ENCODE data around the gene HSPA9. TPM values are rescaled to one million over a fixed set of nuclear protein-coding genes. Genes with fewer than 3 reads are reported as not detected.
A peak's percentile ranks its signal among the peaks of the same experiment; 100 is the strongest.

The HSPA9 gene
- total and polyA plus RNA-seq, 9 of the 15 experiments (the other 6 are each of a cell fraction or from before 2014, with no cell fraction given), result 195 to 583 (median 514) TPM

GRCh38 chr5:138603249-138603920 is 28.2 kb upstream of the HSPA9 start (continued):
- TF ChIP-seq HCFC1 (IDR thresholded peaks at IDR 0.05; ENCODE audit: low read depth, low read length), result no peak
- TF ChIP-seq DLX4 (CRISPR knock-in tag; IDR thresholded peaks at IDR 0.05), result no peak
- TF ChIP-seq ESRRB (CRISPR knock-in tag; IDR thresholded peaks at IDR 0.05; ENCODE audit: borderline replicate concordance), result no peak
- no peak for TF ChIP-seq STAT5B (CRISPR knock-in tag; IDR thresholded peaks at IDR 0.05)
- TF ChIP-seq PKNOX1 (IDR thresholded peaks at IDR 0.05), result no peak
- TF ChIP-seq ILK (tag; IDR thresholded peaks at IDR 0.05; ENCODE audit: borderline replicate concordance, low read depth), result no peak

GRCh38 chr5:138602371-138603000 is 27.3 kb upstream of the HSPA9 start:
- peaks cover 0 to 6% of the 10 kb centered on the region in 2 experiments; a peak in 3 of 5 replicates for H3K4me1 ChIP-seq (replicated peaks in 1 of 2; ENCODE audit: control insufficient read depth in 2 of 2, insufficient read depth in 2 of 2, low read length in 2 of 2)
- no peak overlapping the region for H2AFZ ChIP-seq (ENCODE audit: low read depth, low read length)
- ChIA-PET CTCF (ENCODE audit: low intra/inter-chr PET ratio) (no interaction called here), POLR2A (interaction anchor here (1.1 to 1.5 kb wide), 4 partner anchors 10 to 29 kb away, joined by 3 to 4 read pairs (median 3); no protein-coding TSS in a partner anchor)
- intact Hi-C loops (cut with micrococcal nuclease) (no loop called here), in situ Hi-C loops (cut with MboI) (no loop called here)
- no peak overlapping the region for H3K4me2 ChIP-seq (ENCODE audit: insufficient read depth, low read length)
- H3K27ac ChIP-seq (ENCODE audit: extremely low read depth, low read depth, low read length), result no peak overlapping the region
- no peaks in the 10 kb centered on the region for H3K36me3 ChIP-seq (ENCODE audit: control insufficient read depth, insufficient read depth, low read length)
- no peaks in the 10 kb centered on the region for H3K9me3 ChIP-seq (replicated peaks; ENCODE audit: control insufficient read depth, insufficient read depth, low read depth, low read length)
- FAIRE-seq (no peak), DNase-seq (ENCODE audit: extremely low read depth in 1 of 4, low spot score in 3 of 4) (no peak), ATAC-seq (no peak)
- peaks cover 14 to 17% of the 10 kb centered on the region in 2 experiments for H3K27me3 ChIP-seq (ENCODE audit: control insufficient read depth in 2 of 2, insufficient read depth in 2 of 2, low read length in 2 of 2)
- no peaks in the 10 kb centered on the region for H3K79me2 ChIP-seq (ENCODE audit: control insufficient read depth, insufficient read depth, low read length)
- no peaks in the 10 kb centered on the region for H4K20me1 ChIP-seq (replicated peaks; ENCODE audit: control insufficient read depth, insufficient read depth, low read length)
- TF ChIP-seq SOX6 (IDR thresholded peaks at IDR 0.05) (no peak), ZNF316 (IDR thresholded peaks at IDR 0.05) (peak; percentile 50; the same call in 1 of the 2 replicates), SMARCB1 (IDR thresholded peaks at IDR 0.05; ENCODE audit: insufficient read length, low read depth) (no peak), BCOR (IDR thresholded peaks at IDR 0.05) (no peak)
- no peak overlapping the region for H3K4me3 ChIP-seq
- 27% methylated on average over 6 of the region's 6 CpGs for WGBS (ENCODE audit: insufficient coverage, low coverage, missing lambda C conversion rate)
- H3K9ac ChIP-seq (ENCODE audit: insufficient read depth in 1 of 2, low read depth in 2 of 2, low read length in 2 of 2), result no peak overlapping the region
- BruUV-seq (replicated peaks), result no TSS peak
- no peaks in the 10 kb centered on the region for H3K9me1 ChIP-seq (ENCODE audit: control insufficient read depth, insufficient read depth, low read length)

Measured in K562 (cell line).